ENCODE results near the gene TTI1.
A peak's percentile ranks its signal among the peaks of the same experiment; 100 is the strongest.

Gene TTI1

GRCh38 chr20:38033330-38034107 is at the start of gene TTI1, which contains the start of gene RPRD1B:
Gene TTI1, minus strand, starts transcription at chr20:38033456. Its CDS starts 19,640 bp downstream, at chr20:38013816.
Gene RPRD1B, plus strand, starts transcription at chr20:38033746. Its CDS starts 202 bp downstream, at chr20:38033948.
- POLR2A ChIA-PET: interaction anchor here (0.6 to 1.9 kb wide), 12 partner anchors 9 to 855 kb away, joined by 3 to 15 read pairs (median 3); no protein-coding TSS in a partner anchor
- TF ChIP-seq LEF1 (IDR thresholded peaks at IDR 0.05; ENCODE audit: borderline replicate concordance) (no peak), PKNOX1 (IDR thresholded peaks at IDR 0.05) (no peak), L3MBTL2 (conservative IDR thresholded peaks at IDR 0.05) (peak; percentile 97), ELF4 (IDR thresholded peaks at IDR 0.05) (peak; percentile 53), NFRKB (IDR thresholded peaks at IDR 0.05) (peak; percentile 38; the same call in 1 of the 2 replicates)
- DNase-seq (ENCODE audit: extremely low spot score): peak; percentile 89
- CTCF ChIA-PET: interaction anchor here (0.8 kb wide), 1 partner anchor 15 kb away, joined by 8 read pairs; no protein-coding TSS in a partner anchor

- TF ChIP-seq CTBP1 (IDR thresholded peaks at IDR 0.05; ENCODE audit: borderline replicate concordance): no peak
- TF ChIP-seq ARNT (IDR thresholded peaks at IDR 0.05): no peak
- TF ChIP-seq FOXM1 (IDR thresholded peaks at IDR 0.05; ENCODE audit: borderline replicate concordance): no peak
- no peak for TF ChIP-seq FOXA1 (IDR thresholded peaks at IDR 0.05)
- TF ChIP-seq ZNF384 (IDR thresholded peaks at IDR 0.05): no peak
- TF ChIP-seq L3MBTL2 (conservative IDR thresholded peaks at IDR 0.05): no peak
- no peak for TF ChIP-seq PKNOX1 (IDR thresholded peaks at IDR 0.05)
- TF ChIP-seq SP1 (IDR thresholded peaks at IDR 0.05): no peak
- no peak for TF ChIP-seq TARDBP (IDR thresholded peaks at IDR 0.05)
- TF ChIP-seq SUZ12 (IDR thresholded peaks at IDR 0.05): no peak
- no peak for TF ChIP-seq NFRKB (IDR thresholded peaks at IDR 0.05)
- ChIA-PET CTCF (interaction anchor here (0.7 to 4.1 kb wide), 2 partner anchors 9 to 548 kb away, joined by 5 to 12 read pairs; no protein-coding TSS in a partner anchor), POLR2A (no interaction called here)
- no peak for DNase-seq (ENCODE audit: extremely low spot score)
Observed at GRCh38 chr20:38082894-38083293, 49.6 kb upstream of the TTI1 start.

GRCh38 chr20:38081575-38081974 is 48.3 kb upstream of the TTI1 start:
- POLR2A ChIA-PET: no interaction called here
- CTCF ChIA-PET: interaction anchor here (4.1 kb wide), 1 partner anchor 8 kb away, joined by 12 read pairs; no protein-coding TSS in a partner anchor

GRCh38 chr20:38079353-38079752 is 46.1 kb upstream of the TTI1 start:
- TF ChIP-seq ZNF384 (IDR thresholded peaks at IDR 0.05) (no peak), ARNT (IDR thresholded peaks at IDR 0.05) (no peak), NFRKB (IDR thresholded peaks at IDR 0.05) (no peak), FOXK2 (IDR thresholded peaks at IDR 0.05) (no peak), CTBP1 (IDR thresholded peaks at IDR 0.05; ENCODE audit: borderline replicate concordance) (no peak), LEF1 (IDR thresholded peaks at IDR 0.05; ENCODE audit: borderline replicate concordance) (no peak), SP1 (IDR thresholded peaks at IDR 0.05) (no peak), FOXA1 (IDR thresholded peaks at IDR 0.05) (no peak), FOXM1 (IDR thresholded peaks at IDR 0.05; ENCODE audit: borderline replicate concordance) (no peak), BHLHE40 (IDR thresholded peaks at IDR 0.05; ENCODE audit: borderline replicate concordance) (no peak), ELF4 (IDR thresholded peaks at IDR 0.05) (no peak), SUZ12 (IDR thresholded peaks at IDR 0.05) (no peak), L3MBTL2 (conservative IDR thresholded peaks at IDR 0.05) (no peak), PKNOX1 (IDR thresholded peaks at IDR 0.05) (no peak), TARDBP (IDR thresholded peaks at IDR 0.05) (no peak), HDGF (IDR thresholded peaks at IDR 0.05; ENCODE audit: borderline replicate concordance) (no peak)
- ChIA-PET POLR2A (no interaction called here), CTCF (no interaction called here)
- no peak for DNase-seq (ENCODE audit: extremely low spot score)

More at GRCh38 chr20:38081575-38081974, 48.3 kb upstream of the TTI1 start:
- no peak for DNase-seq (ENCODE audit: extremely low spot score)
- no peak for TF ChIP-seq ELF4 (IDR thresholded peaks at IDR 0.05)
- no peak for TF ChIP-seq BHLHE40 (IDR thresholded peaks at IDR 0.05; ENCODE audit: borderline replicate concordance)
- TF ChIP-seq TARDBP (IDR thresholded peaks at IDR 0.05): no peak
- no peak for TF ChIP-seq SUZ12 (IDR thresholded peaks at IDR 0.05)
- TF ChIP-seq L3MBTL2 (conservative IDR thresholded peaks at IDR 0.05): no peak
- TF ChIP-seq FOXK2 (IDR thresholded peaks at IDR 0.05): no peak
- TF ChIP-seq NFRKB (IDR thresholded peaks at IDR 0.05): no peak
- TF ChIP-seq LEF1 (IDR thresholded peaks at IDR 0.05; ENCODE audit: borderline replicate concordance): no peak
- TF ChIP-seq PKNOX1 (IDR thresholded peaks at IDR 0.05): no peak
- TF ChIP-seq ARNT (IDR thresholded peaks at IDR 0.05): no peak
- no peak for TF ChIP-seq CTBP1 (IDR thresholded peaks at IDR 0.05; ENCODE audit: borderline replicate concordance)
- TF ChIP-seq FOXA1 (IDR thresholded peaks at IDR 0.05): no peak
- no peak for TF ChIP-seq ZNF384 (IDR thresholded peaks at IDR 0.05)
- no peak for TF ChIP-seq HDGF (IDR thresholded peaks at IDR 0.05; ENCODE audit: borderline replicate concordance)
- no peak for TF ChIP-seq FOXM1 (IDR thresholded peaks at IDR 0.05; ENCODE audit: borderline replicate concordance)
- no peak for TF ChIP-seq SP1 (IDR thresholded peaks at IDR 0.05)

- POLR2A ChIA-PET: no interaction called here
- no peak for DNase-seq (ENCODE audit: extremely low spot score)
- TF ChIP-seq SP1 (IDR thresholded peaks at IDR 0.05) (no peak), PKNOX1 (IDR thresholded peaks at IDR 0.05) (no peak), SUZ12 (IDR thresholded peaks at IDR 0.05) (no peak), CTBP1 (IDR thresholded peaks at IDR 0.05; ENCODE audit: borderline replicate concordance) (no peak), ELF4 (IDR thresholded peaks at IDR 0.05) (no peak), ARNT (IDR thresholded peaks at IDR 0.05) (no peak), ZNF384 (IDR thresholded peaks at IDR 0.05) (no peak), HDGF (IDR thresholded peaks at IDR 0.05; ENCODE audit: borderline replicate concordance) (no peak), FOXK2 (IDR thresholded peaks at IDR 0.05) (no peak), FOXM1 (IDR thresholded peaks at IDR 0.05; ENCODE audit: borderline replicate concordance) (no peak), LEF1 (IDR thresholded peaks at IDR 0.05; ENCODE audit: borderline replicate concordance) (no peak), L3MBTL2 (conservative IDR thresholded peaks at IDR 0.05) (no peak), FOXA1 (IDR thresholded peaks at IDR 0.05) (no peak), BHLHE40 (IDR thresholded peaks at IDR 0.05; ENCODE audit: borderline replicate concordance) (no peak), TARDBP (IDR thresholded peaks at IDR 0.05) (no peak), NFRKB (IDR thresholded peaks at IDR 0.05) (no peak)
- CTCF ChIA-PET: interaction anchor here (0.5 kb wide), 1 partner anchor 75 kb away, joined by 5 read pairs; no protein-coding TSS in a partner anchor
Observed at GRCh38 chr20:38078084-38078483, 44.8 kb upstream of the TTI1 start.

Measured in HEK293T (cell line).